B cell (primary cell): ENCODE results near the gene BACE1-AS. TPM values are rescaled to one million over a fixed set of nuclear protein-coding genes. Genes with fewer than 3 reads are reported as not detected.

ENCODE experiments used
- ATAC-seq: fragments of 200-7000 bp; cut with Tn5 transposase; one replicate; pipeline ENCODE4 v1.10.0; 2021; ENCODE audit warnings: low read depth, mild to moderate bottlenecking, moderate number of reproducible peaks, moderate library complexity
- CTCF ChIA-PET: fragments of 350-600 bp; sonication (Branson Sonifier 250); formaldehyde crosslinking; loops from one replicate; lab custom pipeline; 2021; ENCODE audit warnings: antibody characterized with exemption, inconsistent platforms; lab: Charles Lee
- POLR2A ChIA-PET: fragments of 350-600 bp; sonication (Branson Sonifier 250); formaldehyde crosslinking; loops from one replicate; lab custom pipeline; 2021; ENCODE audit warnings: antibody characterized with exemption; lab: Charles Lee
- DNase-seq: peaks from one replicate; pipeline ENCODE4 v3.0.0; 2013
- H2AFZ ChIP-seq: 2 replicates; pipeline ENCODE4 v1.6.1; 2012; ENCODE audit warnings: mild to moderate bottlenecking, low read depth, low read length; ENCODE audit not compliant: insufficient read depth, poor library complexity, severe bottlenecking
- H3K27ac ChIP-seq, 2 donors: 1 replicate in 1 of 2; 2 replicates in 1 of 2; pipeline ENCODE4 v1.5.1; 2012 to 2013; ENCODE audit warnings: low read length in 2 of 2, mild to moderate bottlenecking in 2 of 2, moderate library complexity in 1 of 2
- H3K27me3 ChIP-seq, 4 experiments: fragments of 200-600 bp in 1 of 4; sonication (generic) in 1 of 4; replicated peaks in 1 of 4; 1 replicate in 2 of 4; 2 replicates in 2 of 4; pipeline versions ENCODE4 v1.6.1 to v1.7.0; 2013 to 2016; ENCODE audit warnings: low read length in 3 of 4, mild to moderate bottlenecking in 2 of 4, mixed read lengths in 1 of 4, moderate library complexity in 1 of 4; ENCODE audit not compliant: insufficient read depth in 4 of 4, control insufficient read depth in 3 of 4; ENCODE audit errors: control extremely low read depth in 1 of 4
- H3K36me3 ChIP-seq, 2 experiments: replicated peaks in 1 of 2; 1 replicate in 1 of 2; 2 replicates in 1 of 2; pipeline versions ENCODE4 v1.6.1 to v1.7.1; 2013; ENCODE audit warnings: low read length in 1 of 2; ENCODE audit not compliant: insufficient read depth in 2 of 2, control insufficient read depth in 1 of 2; ENCODE audit errors: control extremely low read depth in 1 of 2, extremely low read depth in 1 of 2
- H3K4me1 ChIP-seq, 2 donors: fragments of 200-600 bp in 1 of 2; sonication (generic) in 1 of 2; 1 replicate in 1 of 2; 2 replicates in 1 of 2; pipeline versions ENCODE4 v1.5.1 to v1.6.1; 2013 to 2017; ENCODE audit warnings: low read length in 2 of 2; ENCODE audit not compliant: control insufficient read depth in 2 of 2, insufficient read depth in 2 of 2
- H3K4me2 ChIP-seq: replicated peaks from 2 replicates; pipeline ENCODE3; 2012; ENCODE audit warnings: mild to moderate bottlenecking, low read depth, low read length; ENCODE audit not compliant: poor library complexity, severe bottlenecking
- H3K4me3 ChIP-seq, 5 experiments: fragments of 200-600 bp in 1 of 5; sonication (generic) in 1 of 5; 1 replicate in 3 of 5; 2 replicates in 2 of 5; pipeline versions ENCODE4 v1.5.1 to v1.7.0; 2011 to 2016; ENCODE audit warnings: low read length in 4 of 5, mild to moderate bottlenecking in 4 of 5, low read depth in 2 of 5, control low read depth in 1 of 5, moderate library complexity in 1 of 5; ENCODE audit not compliant: insufficient read depth in 1 of 5; ENCODE audit errors: control extremely low read depth in 1 of 5, extremely low read depth in 1 of 5
- H3K79me2 ChIP-seq: fragments of 200-600 bp; sonication (generic); one replicate; pipeline ENCODE4 v1.6.0; 2016; ENCODE audit warnings: low read length; ENCODE audit not compliant: control insufficient read depth, insufficient read depth
- H3K9ac ChIP-seq: fragments of 200-600 bp; sonication (generic); 2 replicates; pipeline ENCODE4 v1.6.1; 2017; ENCODE audit warnings: mild to moderate bottlenecking, low read length, moderate library complexity
- H3K9me3 ChIP-seq, 3 donors: one replicate each; pipeline versions ENCODE4 v1.6.1 to v1.7.1; 2013; ENCODE audit warnings: low read length in 2 of 3; ENCODE audit not compliant: control insufficient read depth in 2 of 3, insufficient read depth in 1 of 3; ENCODE audit errors: control extremely low read depth in 1 of 3
- H4K20me1 ChIP-seq: 2 replicates; pipeline ENCODE4 v1.6.0; 2012; ENCODE audit warnings: mild to moderate bottlenecking, low read length; ENCODE audit not compliant: insufficient read depth, control insufficient read depth, poor library complexity, severe bottlenecking
- H3K27ac Mint-ChIP-seq: one replicate; pipeline ENCODE4 v1.8.0; 2021; ENCODE audit warnings: mixed read lengths
- H3K27me3 Mint-ChIP-seq: one replicate; pipeline ENCODE4 v1.8.0; 2021; ENCODE audit warnings: mixed read lengths
- H3K4me1 Mint-ChIP-seq: one replicate; pipeline ENCODE4 v1.8.0; 2021; ENCODE audit warnings: mixed read lengths
- H3K4me3 Mint-ChIP-seq: one replicate; pipeline ENCODE4 v1.8.0; 2021; ENCODE audit warnings: mixed read lengths
- H3K9me3 Mint-ChIP-seq: one replicate; pipeline ENCODE4 v1.8.0; 2022; ENCODE audit warnings: mixed read lengths; ENCODE audit not compliant: insufficient read depth
- CTCF ChIP-seq: fragments of 200-600 bp; IDR thresholded peaks from one replicate; pipeline ENCODE4 v1.8.0; 2022; ENCODE audit warnings: antibody characterized with exemption, mild to moderate bottlenecking
- EZH2 ChIP-seq: IDR thresholded peaks from 2 replicates; pipeline ENCODE4 v1.6.1; 2012; ENCODE audit warnings: borderline replicate concordance, low read depth, mild to moderate bottlenecking, moderate library complexity, low read length; ENCODE audit not compliant: insufficient read depth, poor library complexity, severe bottlenecking
- WGBS: methylation state at CpG from one replicate; pipeline ENCODE4 v1.1.5; 2013; ENCODE audit warnings: missing lambda C conversion rate; ENCODE audit not compliant: insufficient coverage; 5-methylcytosine and 5-hydroxymethylcytosine counted together
- intact Hi-C: fragments of 100-400 bp; cut with micrococcal nuclease; formaldehyde crosslinking; loops from one replicate; pipeline ENCODE4 v1.10.0; 2022
- polyA plus RNA-seq: library from polyadenylated mRNA; depleted of rRNA; stranded (reverse); fragments of >200 nt; gene quantifications from 2 replicates; pipeline ENCODE4 v1.2.3, GENCODE V29; 2012
- total RNA-seq, 2 donors: library from RNA; stranded (reverse); fragments of 120-200 nt in 1 of 2; gene quantifications; 1 replicate in 1 of 2; 2 replicates in 1 of 2; pipeline versions ENCODE4 v1.2.3 to v1.2.4, GENCODE V29; 2013 to 2022

Gene BACE1-AS
- total and polyA plus RNA-seq, 2 donors (not counting 1 experiment from before 2014, with no cell fraction given) = 3.5 to 11.2 TPM

GRCh38 chr11:117300773-117301172 lies 9.6 kb downstream of the BACE1-AS start:
- no peak overlapping the region for H3K9ac ChIP-seq
- WGBS = 86% methylated on average over 5 of the region's 5 CpGs
- H4K20me1 ChIP-seq = no peaks in the 10 kb centered on the region
- intact Hi-C loops = no loop called here
- Mint-ChIP-seq H3K4me3 (no peak overlapping the region), H3K27me3 (peaks cover 8% of the 10 kb centered on the region), H3K4me1 (no peaks in the 10 kb centered on the region), H3K9me3 (no peaks in the 10 kb centered on the region), H3K27ac (no peak overlapping the region)
- H3K4me1 ChIP-seq = no peaks in the 10 kb centered on the region
- ChIA-PET CTCF (interaction anchor here (1.1 kb wide), 1 partner anchor 465 kb away, joined by 3 read pairs; no protein-coding TSS in a partner anchor), POLR2A (no interaction called here)
- no peaks in the 10 kb centered on the region for H3K9me3 ChIP-seq
- ATAC-seq (no peak), DNase-seq (no peak)
- H3K4me2 ChIP-seq = no peak overlapping the region
- peaks cover 0 to 3% (median 2%) of the 10 kb centered on the region in 4 experiments for H3K27me3 ChIP-seq
- no peaks in the 10 kb centered on the region for H3K79me2 ChIP-seq
- H3K36me3 ChIP-seq = no peaks in the 10 kb centered on the region
- H2AFZ ChIP-seq = no peak overlapping the region
- H3K27ac ChIP-seq = no peak overlapping the region
- H3K4me3 ChIP-seq = no peak overlapping the region
- TF ChIP-seq CTCF (no peak), EZH2 (no peak)

- Histone ChIP-seq H4K20me1 (no peaks in the 10 kb centered on the region), H3K79me2 (no peaks in the 10 kb centered on the region), H3K4me3 (no peak overlapping the region), H2AFZ (no peak overlapping the region), H3K4me2 (no peak overlapping the region), H3K36me3 (no peaks in the 10 kb centered on the region), H3K27ac (no peak overlapping the region), H3K9ac (no peak overlapping the region), H3K4me1 (no peaks in the 10 kb centered on the region), H3K9me3 (no peaks in the 10 kb centered on the region), H3K27me3 (peaks cover 0 to 3% (median 2%) of the 10 kb centered on the region in 4 experiments)
- no peak overlapping the region for H3K4me3 Mint-ChIP-seq
- no peaks in the 10 kb centered on the region for H3K4me1 Mint-ChIP-seq
- CTCF ChIA-PET = no interaction called here
- DNase-seq = no peak
- POLR2A ChIA-PET = no interaction called here
- H3K9me3 Mint-ChIP-seq = no peaks in the 10 kb centered on the region
- intact Hi-C loops = no loop called here
- peaks cover 8% of the 10 kb centered on the region for H3K27me3 Mint-ChIP-seq
- ATAC-seq = no peak
- WGBS = 95% methylated on average over 4 of the region's 7 CpGs
- H3K27ac Mint-ChIP-seq = no peak overlapping the region
- TF ChIP-seq EZH2 (no peak), CTCF (no peak)
These were observed 11.1 kb downstream of the BACE1-AS start for GRCh38 chr11:117302228-117302627.
